Measurements from ENCODE around the gene EPS15. TPM values are rescaled to one million over a fixed set of nuclear protein-coding genes. Genes with fewer than 3 reads are reported as not detected.

Gene EPS15
- total and polyA plus RNA-seq, 2 of the 8 experiments (the other 6 are each of a cell fraction or from before 2014, with no cell fraction given), result 15.9 to 57.2 TPM

- WGBS, 2 experiments (ENCODE audit: extremely low coverage in 1 of 2, insufficient coverage in 1 of 2, insufficient read length in 1 of 2, insufficient replicate concordance in 2 of 2, low coverage in 1 of 2, low lambda C conversion rate in 2 of 2, missing lambda C conversion rate in 1 of 2), result 93% methylated on average over 1 of the region's 1 CpG; no CpG with 5 or more reads in 1 of the 2 experiments
- no peak overlapping the region for H2BK5ac ChIP-seq (ENCODE audit: low read depth, low read length)
- no peak for DNase-seq (ENCODE audit: low read depth in 1 of 2, low spot score in 2 of 2)
- H4K20me1 ChIP-seq (replicated peaks in 1 of 2; ENCODE audit: control insufficient read depth in 1 of 2, insufficient read depth in 2 of 2, low read length in 2 of 2), result no peaks in the 10 kb centered on the region
- H4K91ac ChIP-seq (replicated peaks; ENCODE audit: insufficient read length, low read length), result no peak overlapping the region
- no peak overlapping the region for H3K23ac ChIP-seq (ENCODE audit: insufficient read length)
- H3K27me3 ChIP-seq (replicated peaks in 1 of 4; ENCODE audit: control insufficient read depth in 3 of 4, extremely low read depth in 1 of 4, insufficient read depth in 3 of 4, low read length in 3 of 4), result no peaks in the 10 kb centered on the region
- H3K27ac ChIP-seq (ENCODE audit: low read depth, low read length), result no peak overlapping the region
- H3K4me2 ChIP-seq (ENCODE audit: insufficient read depth in 1 of 2, low read depth in 2 of 2, low read length in 2 of 2), result no peak overlapping the region
- H3K14ac ChIP-seq (ENCODE audit: insufficient read length), result no peak overlapping the region
- H3K79me2 ChIP-seq (ENCODE audit: control insufficient read depth in 1 of 2, insufficient read depth in 2 of 2, low read length in 2 of 2), result peaks cover 0 to 15% of the 10 kb centered on the region in 2 experiments; a peak in 2 of 4 replicates
- no peak overlapping the region for H2BK12ac ChIP-seq (ENCODE audit: low read depth, low read length)
- H2BK120ac ChIP-seq (replicated peaks; ENCODE audit: low read depth, low read length), result no peak overlapping the region
- no peaks in the 10 kb centered on the region for H3K23me2 ChIP-seq (ENCODE audit: low read depth, low read length)
- H3K9me3 ChIP-seq (ENCODE audit: insufficient read depth in 2 of 2, low read depth in 1 of 2, low read length in 1 of 2), result no peaks in the 10 kb centered on the region
- H3K56ac ChIP-seq (replicated peaks; ENCODE audit: insufficient read length, low read depth, low read length), result no peak overlapping the region
- peaks cover 0 to 8% (median 7%) of the 10 kb centered on the region in 4 experiments; a peak in 4 of 7 replicates for H3K4me1 ChIP-seq (replicated peaks in 1 of 4; ENCODE audit: control insufficient read depth in 3 of 4, insufficient read depth in 4 of 4, low read length in 3 of 4)
- no peak overlapping the region for H4K8ac ChIP-seq (ENCODE audit: extremely low read depth, insufficient read depth, low read length)
- H2AFZ ChIP-seq (ENCODE audit: low read length), result no peak overlapping the region
- no peak for FAIRE-seq
- no peaks in the 10 kb centered on the region for H3K36me3 ChIP-seq (ENCODE audit: control insufficient read depth in 2 of 4, insufficient read depth in 4 of 4, low read length in 3 of 4)
- no peak overlapping the region for H4K5ac ChIP-seq (ENCODE audit: insufficient read length, low read depth, low read length)
- no peak overlapping the region for H3K18ac ChIP-seq (ENCODE audit: extremely low read depth, low read length)
- no peak overlapping the region for H2BK15ac ChIP-seq (ENCODE audit: low read length)
- ChIA-PET POLR2A (ENCODE audit: partially characterized antibody) (interaction anchor here (0.7 to 1.1 kb wide), 2 partner anchors 10 to 13 kb away, joined by 3 read pairs; no protein-coding TSS in a partner anchor), CTCF (ENCODE audit: partially characterized antibody) (interaction anchor here (0.9 kb wide), 1 partner anchor 63 kb away, joined by 3 read pairs; no protein-coding TSS in a partner anchor)
- H2AK5ac ChIP-seq (ENCODE audit: low read depth, low read length), result no peak overlapping the region
- H3K9ac ChIP-seq (replicated peaks in 1 of 4; ENCODE audit: extremely low read depth in 1 of 4, low read depth in 3 of 4, low read length in 3 of 4), result no peak overlapping the region
- H3K4me3 ChIP-seq (ENCODE audit: extremely low read depth in 1 of 4, insufficient read depth in 2 of 4, low read depth in 3 of 4, low read length in 4 of 4), result no peak overlapping the region
- H3K4ac ChIP-seq (replicated peaks; ENCODE audit: insufficient read length, low read depth, low read length), result no peak overlapping the region
- no peaks in the 10 kb centered on the region for H3K79me1 ChIP-seq (ENCODE audit: low read depth, low read length)
- H2BK20ac ChIP-seq (ENCODE audit: low read length), result no peak overlapping the region
These were observed 93.8 kb downstream of the EPS15 start for GRCh38 chr1:51425273-51425672.

Data from H1 (cell line).